HG03097 (cell line): ENCODE measurements around the gene KRT34.
"Not testable (repeated sequence)": the region's sequence is repeated elsewhere in the genome, so short reads cannot be mapped to it uniquely, and the experiment has no call there.

Experiments used
- ATAC-seq: cut with Tn5 transposase; IDR thresholded peaks from one replicate; pipeline ENCODE4 v1.9.1; 2021; ENCODE audit not compliant: unreplicated experiment, low FRiP score

Gene KRT34

DNA sequence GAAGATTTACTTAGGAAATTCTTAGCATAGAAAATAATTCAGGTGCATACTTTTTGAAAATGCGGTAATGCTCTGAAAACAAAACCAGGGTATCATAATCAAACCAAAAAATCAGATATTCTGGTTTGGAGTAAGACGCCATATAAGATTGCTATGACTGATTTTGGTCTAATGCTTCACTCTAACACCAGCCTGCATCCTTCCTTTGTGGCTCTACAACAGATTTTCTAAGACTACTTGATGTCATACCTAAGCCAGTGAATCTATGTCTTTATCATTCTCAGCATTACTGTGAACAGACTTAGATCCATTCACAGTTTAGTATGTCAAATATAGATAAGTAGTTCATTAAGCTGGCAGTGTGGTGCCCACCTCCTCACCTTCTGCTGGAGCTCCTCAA, 13.1 kb downstream of the KRT34 start:
- ATAC-seq, result no peak

DNA sequence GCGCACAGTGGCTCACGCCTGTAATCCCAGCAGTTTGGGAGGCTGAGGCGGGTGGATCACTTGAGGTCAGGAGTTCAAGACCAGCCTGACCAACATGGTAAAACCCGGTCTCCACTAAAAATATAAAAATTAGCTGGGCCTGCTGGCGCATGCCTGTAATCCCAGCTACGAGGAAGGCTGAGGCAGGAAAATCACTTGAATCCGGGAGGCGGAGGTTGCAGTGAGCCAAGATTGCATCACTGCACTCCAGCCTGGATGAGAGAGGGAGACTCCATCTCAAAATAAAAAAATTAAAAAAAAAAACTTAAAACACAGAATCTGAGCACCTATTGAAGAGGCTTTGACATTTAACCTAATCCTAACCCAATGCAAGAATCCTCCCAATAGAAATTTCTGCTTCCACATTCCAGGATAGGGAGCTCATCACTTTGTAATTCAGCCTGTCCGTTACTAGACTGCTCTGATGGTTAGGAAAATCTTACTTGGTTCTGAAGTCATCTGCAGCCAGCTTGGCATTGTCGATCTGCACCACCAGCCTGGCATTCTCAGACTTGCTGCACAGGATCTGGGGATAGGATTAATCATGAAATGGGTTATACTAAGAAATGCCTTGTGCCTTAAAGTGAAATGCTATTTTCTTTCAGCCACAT, 14.6 kb downstream of the KRT34 start:
- ATAC-seq, result no peak

DNA sequence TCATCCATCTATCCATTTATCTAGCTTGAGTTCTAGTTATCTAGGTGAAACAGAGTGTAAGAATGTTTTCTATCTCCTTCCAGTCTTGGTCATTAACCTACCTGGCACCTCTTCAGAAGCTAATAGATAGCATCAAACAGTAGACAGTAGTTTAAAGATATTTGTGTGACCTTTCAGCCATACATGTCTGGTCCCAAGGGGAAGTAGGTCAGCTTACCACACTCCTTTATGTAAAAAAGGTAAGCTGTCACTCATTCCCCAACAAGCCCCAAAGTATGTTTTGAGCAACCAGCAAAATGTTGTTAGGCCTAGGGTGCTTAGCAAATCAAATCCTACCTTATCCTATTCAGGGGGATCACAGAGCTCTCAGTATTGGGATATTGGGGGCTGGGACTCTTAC, 16.0 kb downstream of the KRT34 start:
- ATAC-seq, result no peak

DNA sequence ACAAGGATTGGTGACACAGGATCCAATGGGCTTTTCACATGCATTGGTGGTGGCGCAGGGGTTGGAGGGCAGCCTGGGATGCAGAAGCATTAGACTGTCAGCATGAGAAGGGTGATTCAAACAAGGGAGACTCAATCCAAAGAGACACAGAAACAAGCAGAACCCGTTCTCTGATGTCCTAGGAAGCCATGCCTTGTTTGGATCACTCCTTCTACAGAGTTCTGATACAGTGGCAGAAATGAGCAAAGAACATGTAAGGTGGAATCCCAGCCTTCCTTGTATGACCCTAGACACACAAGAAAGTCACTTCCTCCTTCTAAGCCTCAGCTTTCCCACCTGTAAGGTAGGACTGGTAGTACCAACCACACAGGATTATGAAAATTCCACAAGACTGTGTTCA, 18.2 kb downstream of the KRT34 start:
- no peak for ATAC-seq

DNA sequence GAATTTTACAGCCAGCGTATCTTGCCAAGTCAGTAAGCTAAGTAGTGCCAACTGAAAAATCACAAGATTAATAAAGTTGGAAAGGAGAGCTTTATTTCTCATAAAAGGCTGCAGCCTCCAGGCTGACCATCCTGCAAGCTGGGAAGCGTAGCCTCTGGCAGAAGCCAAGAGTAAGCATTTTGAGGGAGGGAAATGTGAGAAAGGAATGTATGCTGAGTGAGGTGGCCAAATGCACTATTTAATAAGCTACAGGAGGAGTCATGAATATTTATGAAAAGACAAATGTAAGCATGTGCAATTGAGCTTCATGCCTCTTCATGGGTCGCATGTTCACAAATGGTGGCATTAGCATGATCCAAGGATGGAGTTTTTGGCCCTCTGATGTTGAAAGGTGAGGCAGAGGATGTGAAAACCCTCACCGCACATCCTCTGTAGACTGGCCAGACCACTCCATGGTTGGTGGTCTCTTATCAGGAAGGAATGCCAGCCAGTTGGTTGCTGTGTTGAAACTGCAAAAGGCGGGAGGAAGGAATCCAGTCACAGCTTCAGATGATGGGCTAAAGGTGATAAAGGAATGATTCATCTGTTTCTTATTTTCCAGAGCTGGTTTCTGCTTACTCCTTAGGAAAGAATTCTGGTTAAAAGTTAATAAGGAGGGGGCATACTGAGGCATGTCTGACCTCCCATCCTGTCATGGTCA, 21.7 kb downstream of the KRT34 start:
- no peak for ATAC-seq

DNA sequence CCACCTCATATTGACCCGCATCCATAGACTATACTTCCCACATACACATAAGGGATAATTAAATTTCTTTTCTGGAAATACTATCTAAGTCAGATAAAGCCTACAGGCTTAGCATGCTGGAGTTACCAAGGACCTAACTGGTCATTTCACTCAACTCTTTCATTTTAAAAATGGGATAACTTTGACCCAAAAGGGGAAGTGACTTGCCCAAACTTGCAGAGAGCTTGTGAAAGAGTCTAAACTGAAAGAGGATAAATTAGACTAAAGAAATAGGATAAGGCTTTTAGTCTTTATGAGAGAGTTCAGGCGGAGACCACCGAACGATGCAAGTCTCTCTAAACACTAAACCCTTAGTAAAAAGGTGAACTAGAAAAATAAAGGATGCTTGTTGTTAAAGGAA, 27.6 kb downstream of the KRT34 start:
- no peak for ATAC-seq

DNA sequence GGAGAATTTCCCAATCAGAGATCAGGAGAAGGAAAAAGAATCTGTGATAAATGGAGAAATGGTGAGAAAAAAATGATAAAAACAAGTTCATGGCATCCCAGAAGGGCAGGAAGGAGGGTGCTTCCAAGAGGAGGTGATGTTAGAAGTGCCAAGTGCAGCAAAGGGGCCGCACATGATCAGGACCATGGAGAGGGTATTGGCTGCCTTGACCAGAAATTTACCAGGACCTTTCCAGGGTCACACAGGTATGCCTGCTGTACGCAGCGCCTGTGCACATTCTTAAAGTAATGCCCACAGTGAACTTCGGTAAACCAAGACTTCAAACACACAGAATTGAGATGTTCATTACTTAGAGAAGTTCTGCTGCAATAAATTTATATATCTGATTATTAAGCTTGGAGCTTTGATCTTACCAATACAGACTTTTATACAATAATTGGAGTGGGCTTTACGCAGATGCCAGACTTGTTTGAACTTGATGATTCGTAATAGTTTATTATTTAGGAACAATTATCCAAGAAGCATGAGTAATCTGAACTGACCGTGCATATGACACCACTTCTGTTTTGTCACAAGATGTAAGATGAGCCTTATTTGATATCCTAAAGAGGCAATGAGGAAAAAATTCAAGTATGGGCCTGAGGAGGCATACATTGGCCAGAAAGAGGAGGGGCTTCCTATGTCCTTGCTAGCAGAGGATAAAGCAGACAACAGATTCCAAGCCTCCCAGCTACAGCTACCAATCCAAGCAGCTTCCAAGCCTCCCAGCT, 29.3 kb downstream of the KRT34 start:
- no peak for ATAC-seq

DNA sequence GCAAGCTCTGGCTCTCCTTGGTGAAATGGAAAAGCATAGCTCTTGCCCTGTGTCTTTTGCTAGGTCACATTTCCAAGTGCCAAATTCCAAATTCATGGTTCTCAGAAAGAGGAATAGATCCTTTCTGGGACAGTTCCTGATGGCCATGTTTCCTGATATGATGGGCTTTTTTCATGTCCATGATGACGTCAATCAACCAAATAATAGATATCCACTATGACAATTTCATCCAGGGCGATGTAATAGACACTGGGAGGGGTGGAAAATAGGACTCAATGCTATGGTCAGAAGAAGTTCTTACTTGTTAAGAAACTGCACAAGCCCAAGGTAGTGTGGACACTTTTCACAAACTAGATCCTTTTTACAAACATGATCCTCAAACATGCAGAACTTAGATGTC, 30.9 kb downstream of the KRT34 start:
- no peak for ATAC-seq

DNA sequence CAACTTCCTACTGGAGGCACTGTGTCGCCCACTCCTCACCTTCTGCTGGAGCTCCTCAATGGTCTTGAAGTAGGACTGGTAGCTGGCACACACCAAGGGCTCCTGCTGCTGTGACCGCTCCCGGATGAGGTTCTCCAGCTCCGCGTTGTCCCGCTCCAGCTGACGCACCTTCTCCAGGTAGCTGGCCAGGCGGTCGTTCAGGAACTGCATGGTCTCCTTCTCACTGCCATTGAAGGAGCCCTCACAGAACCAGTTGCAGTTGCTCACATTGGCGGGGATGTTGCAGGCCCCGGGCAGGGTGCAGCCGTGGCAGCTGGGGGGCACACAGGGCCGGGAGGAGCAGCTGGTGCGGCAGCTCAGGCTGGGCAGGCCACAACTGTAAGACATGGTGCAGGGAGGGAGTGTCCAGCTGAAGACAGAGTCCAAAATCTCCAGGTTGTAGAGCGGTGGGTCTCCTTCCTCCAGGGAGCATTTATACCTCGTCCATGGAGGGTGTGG, 31.7 kb downstream of the KRT34 start, which contains the start of gene KRT33A:
Gene KRT33A, minus strand, starts transcription at position 448 of the 498 bp plus-strand sequence. Its CDS starts 61 bp downstream, at position 387.
- ATAC-seq, result not testable (repeated sequence)

DNA sequence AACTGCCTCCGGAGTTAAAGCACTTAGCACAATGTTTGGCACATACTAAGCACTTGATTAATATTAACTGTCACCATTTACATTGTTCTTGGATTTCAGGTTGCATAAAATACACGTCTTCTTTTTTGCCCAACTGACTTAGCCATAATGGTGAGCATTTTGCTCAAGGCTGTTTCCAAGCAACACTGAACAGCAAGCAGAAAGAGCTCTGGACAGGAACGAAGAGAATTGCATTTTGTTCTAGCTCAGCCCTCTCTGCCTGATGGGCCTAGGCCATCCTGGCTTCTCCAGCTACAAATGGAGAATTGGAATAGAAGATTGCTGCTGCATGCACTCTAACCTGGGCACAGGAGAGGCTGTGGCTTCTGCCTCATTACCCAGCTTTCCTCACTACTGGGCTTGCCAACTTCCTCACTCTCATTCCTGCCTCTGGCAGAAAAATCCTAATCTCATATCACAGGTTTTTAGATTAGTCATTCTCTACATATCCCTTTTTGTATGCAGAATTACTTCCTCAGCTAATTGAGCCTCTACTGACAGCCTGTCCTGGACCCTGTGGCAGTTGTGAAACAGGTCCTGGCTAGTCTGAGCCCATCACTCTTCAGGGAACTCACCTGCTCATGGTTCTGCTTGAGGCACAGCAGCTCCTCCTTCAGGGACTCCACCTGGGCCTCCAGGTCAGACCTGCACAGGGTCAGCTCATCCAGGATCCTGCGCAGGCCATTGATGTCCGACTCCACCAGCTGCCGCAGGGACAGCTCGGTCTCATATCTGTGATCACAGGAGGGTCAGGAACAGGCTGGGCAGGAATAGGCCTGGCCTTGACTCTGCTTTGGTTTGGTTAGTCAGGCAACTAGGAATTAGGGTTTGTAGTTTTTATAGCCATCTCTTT, 34.0 kb downstream of the KRT34 start:
- ATAC-seq, result no peak

DNA sequence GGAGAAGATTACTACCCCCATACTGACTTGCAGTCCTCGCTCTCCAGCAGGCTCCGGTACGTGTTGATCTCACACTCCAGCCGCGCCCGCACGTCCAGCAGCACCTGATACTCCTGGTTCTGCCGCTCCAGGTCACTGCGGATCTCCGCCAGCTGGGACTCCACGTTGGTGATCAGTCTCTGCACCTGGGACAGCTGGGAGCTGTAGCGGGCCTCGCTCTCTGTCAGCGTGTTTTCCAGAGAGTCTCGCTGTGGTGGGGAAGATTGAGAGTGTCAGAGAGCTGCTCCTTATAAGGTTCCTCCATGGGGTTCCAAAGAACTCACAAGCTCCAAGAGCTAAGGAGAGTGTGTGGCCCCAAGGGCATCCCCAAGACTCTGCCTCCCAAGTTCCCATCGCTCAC, 35.7 kb downstream of the KRT34 start:
- not testable (repeated sequence) for ATAC-seq

DNA sequence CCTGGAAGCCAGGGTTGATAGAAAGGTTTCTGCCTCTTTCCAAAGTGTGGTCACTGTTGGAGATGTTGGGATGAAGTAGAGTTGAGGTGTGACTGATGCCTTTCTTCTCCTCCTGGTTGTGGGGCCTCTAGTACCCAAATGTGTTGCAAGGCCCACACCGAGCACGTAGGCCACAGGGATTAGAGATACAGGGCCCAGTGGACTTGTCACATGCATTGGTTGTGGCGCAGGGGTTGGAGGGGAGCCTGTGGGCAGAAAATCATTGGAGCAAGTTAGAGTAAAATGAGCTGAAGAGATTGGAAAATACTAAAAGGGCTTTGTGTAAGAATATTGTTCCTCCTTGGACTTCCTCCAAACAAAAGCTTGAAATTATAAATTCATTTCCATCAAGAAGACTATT, 36.1 kb downstream of the KRT34 start:
- no peak for ATAC-seq

DNA sequence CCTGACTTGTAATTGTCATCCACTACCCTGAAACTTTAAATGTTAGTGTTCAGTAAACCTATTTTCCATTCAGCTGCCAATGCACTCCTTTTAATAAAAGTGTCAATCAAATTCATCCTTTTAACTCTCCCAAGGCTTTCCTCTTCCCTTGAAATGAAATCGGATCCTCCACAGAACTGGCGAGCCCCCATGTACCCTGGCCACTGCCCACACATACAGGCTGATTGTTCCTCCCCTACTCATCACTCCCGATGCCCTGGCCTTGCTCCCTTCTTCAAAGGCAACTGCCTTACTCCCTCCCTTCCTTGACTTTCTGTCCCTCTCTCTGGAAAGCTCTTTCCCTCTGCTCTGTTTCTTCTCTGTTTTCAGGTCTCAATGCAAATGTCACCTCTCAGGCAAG, 39.1 kb downstream of the KRT34 start:
- ATAC-seq, result no peak

DNA sequence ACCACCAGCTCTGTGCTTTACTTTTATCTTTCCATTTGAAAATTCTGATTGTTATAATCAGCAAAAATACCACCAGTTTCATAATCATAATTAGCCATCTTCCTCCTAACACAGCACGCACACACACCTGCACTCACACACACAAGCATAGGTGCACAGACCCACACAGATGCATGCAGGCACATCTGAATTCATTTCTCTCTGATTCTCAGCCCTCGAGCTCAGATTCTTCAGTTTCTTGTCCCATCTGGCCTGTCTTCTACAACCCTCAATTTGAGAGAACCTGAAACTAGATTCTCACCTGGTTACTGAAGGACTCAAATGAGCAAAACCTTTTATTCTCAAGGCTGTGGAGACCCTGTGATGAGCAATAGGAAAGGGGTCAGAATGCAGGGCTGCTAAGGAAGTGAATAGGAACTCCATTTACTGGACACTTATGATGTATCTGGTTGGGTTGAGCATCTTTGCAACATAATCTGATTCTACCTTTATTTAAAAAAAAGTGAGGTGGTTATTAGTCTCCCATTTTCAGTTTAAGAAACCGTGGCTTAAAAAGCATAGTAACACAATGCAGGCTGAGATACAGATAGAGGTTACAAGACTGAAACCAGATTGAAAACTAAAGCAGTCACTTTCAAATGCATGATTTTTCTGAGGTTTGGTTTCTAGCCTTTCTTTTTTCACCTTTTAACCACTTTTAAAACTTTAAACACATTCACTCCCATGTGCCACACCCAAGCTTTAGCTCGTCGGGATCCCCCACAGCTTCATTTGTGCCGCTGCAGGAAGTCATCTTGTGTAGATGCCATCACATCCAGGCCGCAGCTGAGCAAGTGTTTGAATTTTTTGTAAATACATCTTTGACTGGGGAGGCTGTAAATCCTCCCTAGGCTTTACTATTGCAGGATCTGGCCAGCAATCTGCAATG, 40.9 kb downstream of the KRT34 start:
- ATAC-seq, result peak; percentile 44

DNA sequence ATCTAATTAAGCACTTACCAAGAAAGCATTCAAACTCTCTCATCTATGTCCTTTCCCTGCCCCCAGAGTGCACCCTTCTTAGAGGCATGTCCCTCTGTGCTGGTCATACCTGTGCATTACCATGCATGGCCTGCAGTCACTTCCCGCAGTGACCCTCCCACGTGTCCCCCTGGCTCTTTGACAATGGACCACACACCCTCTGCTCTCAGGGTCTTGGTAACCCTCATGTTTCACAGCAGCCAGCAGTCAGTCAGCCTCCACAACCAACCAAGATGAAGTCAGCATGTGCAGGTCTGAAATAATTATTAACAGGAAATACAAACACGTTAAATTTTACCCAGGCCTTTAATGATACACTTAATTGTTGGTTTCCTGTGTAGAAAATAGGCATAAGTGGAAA, 41.6 kb downstream of the KRT34 start:
- peak; percentile 32 for ATAC-seq

DNA sequence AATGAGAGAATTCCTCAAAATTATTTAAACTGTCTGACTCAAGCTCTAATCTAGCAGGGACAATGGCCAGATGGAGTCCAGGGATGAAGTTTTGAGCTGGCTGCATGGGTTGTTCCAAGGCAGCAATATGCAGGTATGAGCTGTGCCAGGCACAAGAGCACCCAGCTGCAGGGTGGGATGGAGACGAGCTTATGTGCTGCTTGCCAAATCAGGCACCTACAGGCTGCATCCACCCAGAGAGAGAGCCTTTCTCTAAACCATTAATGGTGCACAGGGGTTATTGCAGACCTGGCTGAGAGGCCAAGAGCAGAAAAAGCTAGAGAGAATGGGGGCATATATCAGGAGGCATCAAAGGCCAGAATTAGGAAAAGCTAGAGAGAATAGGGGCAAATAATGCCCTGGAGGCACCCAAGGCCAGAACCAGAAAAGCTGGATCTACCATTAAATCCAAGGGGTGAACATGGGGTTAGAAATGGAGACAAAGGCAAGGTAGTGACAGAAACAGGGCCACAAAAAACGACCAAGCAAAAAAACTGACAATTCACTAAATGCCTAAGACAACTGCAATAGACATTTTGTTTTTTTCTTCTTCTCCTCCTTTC, 42.4 kb downstream of the KRT34 start:
- no peak for ATAC-seq

DNA sequence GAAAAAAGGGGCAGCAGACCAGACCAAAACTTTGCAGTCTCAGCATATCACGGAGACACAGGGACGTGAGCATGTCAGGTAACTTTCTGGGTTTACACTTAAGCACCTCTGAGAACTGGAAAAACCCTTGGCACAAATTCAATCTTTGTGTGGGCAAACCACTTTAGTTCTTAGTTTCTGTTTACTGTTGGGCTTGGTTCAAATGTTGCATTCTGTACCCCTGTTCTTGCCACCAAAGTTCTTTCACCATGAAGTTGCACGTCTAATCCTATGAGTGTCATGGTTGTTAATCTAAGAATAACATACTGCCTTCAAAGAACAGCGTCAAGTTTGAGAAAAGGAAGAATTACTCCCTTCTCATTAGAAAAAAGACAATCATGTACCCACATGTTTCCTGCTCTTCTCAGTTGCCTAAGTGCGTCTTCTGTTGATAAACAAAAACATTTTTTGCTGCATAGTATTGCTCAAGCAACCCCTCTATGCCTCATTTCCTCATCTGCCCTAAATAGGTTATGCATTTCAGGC, 43.1 kb downstream of the KRT34 start:
- ATAC-seq, result peak; percentile 39

DNA sequence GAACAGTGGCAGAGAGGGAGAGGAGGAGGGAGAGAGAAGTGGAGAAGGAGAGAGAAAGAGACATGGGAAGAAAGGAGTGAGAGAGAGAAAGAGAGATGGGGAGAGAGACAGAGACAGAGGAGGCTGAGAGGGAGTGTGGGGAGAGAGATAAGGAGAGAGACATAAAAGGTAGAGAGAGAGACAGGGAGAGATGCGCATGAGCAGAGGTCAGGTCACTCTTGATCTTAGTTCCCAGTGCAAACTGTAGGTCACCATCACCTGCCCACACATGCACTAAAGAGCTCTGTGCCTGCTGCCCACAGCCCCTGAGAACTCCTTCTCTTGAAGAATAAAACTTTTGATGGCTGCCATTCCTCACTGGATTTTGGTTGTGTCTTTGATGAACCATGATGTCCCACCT, 46.4 kb downstream of the KRT34 start:
- ATAC-seq, result no peak
